Osteoblast (primary cell): ENCODE measurements around the gene RASGRF2. TPM values are rescaled to one million over a fixed set of nuclear protein-coding genes. Genes with fewer than 3 reads are reported as not detected.
A peak's percentile ranks its signal among the peaks of the same experiment; 100 is the strongest.

Experiments
- DNase-seq: peaks from one replicate; pipeline ENCODE4 v3.0.0; 2011; ENCODE audit warnings: low spot score, mixed read lengths; ENCODE audit not compliant: insufficient read length; ENCODE audit errors: missing footprints
- H2AFZ ChIP-seq: 2 replicates; pipeline ENCODE4 v1.6.0; 2011; ENCODE audit warnings: mild to moderate bottlenecking, low read length
- H3K27ac ChIP-seq: 2 replicates; pipeline ENCODE4 v1.5.1; 2011; ENCODE audit warnings: mild to moderate bottlenecking, low read depth, low read length, moderate library complexity
- H3K27me3 ChIP-seq: 2 replicates; pipeline ENCODE4 v1.6.0; 2012; ENCODE audit warnings: mild to moderate bottlenecking, control low read depth, inconsistent platforms, low read length, moderate library complexity; ENCODE audit not compliant: insufficient read depth
- H3K36me3 ChIP-seq: 2 replicates; pipeline ENCODE4 v1.5.1; 2011; ENCODE audit warnings: mild to moderate bottlenecking, low read length, control low read depth, moderate library complexity; ENCODE audit not compliant: insufficient read depth
- H3K4me1 ChIP-seq: 2 replicates; pipeline ENCODE4 v1.5.1; 2011; ENCODE audit warnings: mild to moderate bottlenecking, low read length, control low read depth, moderate library complexity; ENCODE audit not compliant: insufficient read depth
- H3K4me2 ChIP-seq: 2 replicates; pipeline ENCODE4 v1.6.0; 2011; ENCODE audit warnings: mild to moderate bottlenecking, low read length; ENCODE audit not compliant: insufficient read depth
- H3K4me3 ChIP-seq: fragments of 200-600 bp; sonication (generic); 3 replicates; pipeline ENCODE4 v1.5.1; 2012; ENCODE audit warnings: mild to moderate bottlenecking, low read length, inconsistent platforms; ENCODE audit not compliant: insufficient read depth
- H3K79me2 ChIP-seq: 2 replicates; pipeline ENCODE4 v1.6.0; 2012; ENCODE audit warnings: mild to moderate bottlenecking, low read length, control low read depth, inconsistent platforms; ENCODE audit not compliant: insufficient read depth
- H3K9me3 ChIP-seq: 2 replicates; pipeline ENCODE4 v1.5.1; 2011; ENCODE audit warnings: low read depth, low read length, control low read depth
- H4K20me1 ChIP-seq: 2 replicates; pipeline ENCODE4 v1.6.0; 2012; ENCODE audit warnings: mild to moderate bottlenecking, low read length, control low read depth; ENCODE audit not compliant: insufficient read depth
- total RNA-seq: library from RNA; depleted of rRNA; stranded (reverse); fragments of >200 nt; gene quantifications from 2 replicates; pipeline ENCODE4 v1.2.3, GENCODE V29; 2012
- TF ChIP-seq, protein P1 (sequence below): IDR thresholded peaks from 2 replicates; pipeline ENCODE4 v1.5.1; 2011; ENCODE audit warnings: mild to moderate bottlenecking, low read depth, low read length, moderate library complexity; ENCODE audit errors: extremely low read depth

Gene RASGRF2
- total RNA-seq, 1 donor, result under 0.01 TPM

DNA sequence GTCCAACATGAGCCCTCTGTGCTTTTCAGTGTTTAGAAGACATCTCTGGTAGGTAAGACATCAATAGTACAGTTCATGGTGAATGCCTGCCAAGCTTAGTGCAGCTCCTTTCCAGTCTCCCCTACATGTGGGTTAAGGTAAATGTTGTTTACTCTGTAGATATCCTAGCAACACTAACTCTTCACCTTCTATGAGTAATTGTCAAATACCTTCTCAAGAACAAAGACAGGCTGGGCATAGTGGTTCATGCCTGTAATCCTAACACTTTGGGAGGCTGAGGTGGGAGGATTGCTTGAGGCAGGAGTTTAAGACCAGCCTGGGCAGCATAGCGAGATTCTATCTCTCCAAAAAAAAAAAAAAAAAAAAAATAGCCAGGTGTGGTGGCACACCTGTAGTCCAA lies 18.7 kb upstream of the RASGRF2 start:
- Histone ChIP-seq H3K79me2 (no peaks in the 10 kb centered on the region), H3K4me2 (no peak overlapping the region), H3K9me3 (no peaks in the 10 kb centered on the region), H3K27ac (no peak overlapping the region), H3K27me3 (no peaks in the 10 kb centered on the region), H3K36me3 (no peaks in the 10 kb centered on the region), H3K4me1 (no peaks in the 10 kb centered on the region), H4K20me1 (no peaks in the 10 kb centered on the region), H2AFZ (no peak overlapping the region), H3K4me3 (no peak overlapping the region)
- TF ChIP-seq, protein P1, sequence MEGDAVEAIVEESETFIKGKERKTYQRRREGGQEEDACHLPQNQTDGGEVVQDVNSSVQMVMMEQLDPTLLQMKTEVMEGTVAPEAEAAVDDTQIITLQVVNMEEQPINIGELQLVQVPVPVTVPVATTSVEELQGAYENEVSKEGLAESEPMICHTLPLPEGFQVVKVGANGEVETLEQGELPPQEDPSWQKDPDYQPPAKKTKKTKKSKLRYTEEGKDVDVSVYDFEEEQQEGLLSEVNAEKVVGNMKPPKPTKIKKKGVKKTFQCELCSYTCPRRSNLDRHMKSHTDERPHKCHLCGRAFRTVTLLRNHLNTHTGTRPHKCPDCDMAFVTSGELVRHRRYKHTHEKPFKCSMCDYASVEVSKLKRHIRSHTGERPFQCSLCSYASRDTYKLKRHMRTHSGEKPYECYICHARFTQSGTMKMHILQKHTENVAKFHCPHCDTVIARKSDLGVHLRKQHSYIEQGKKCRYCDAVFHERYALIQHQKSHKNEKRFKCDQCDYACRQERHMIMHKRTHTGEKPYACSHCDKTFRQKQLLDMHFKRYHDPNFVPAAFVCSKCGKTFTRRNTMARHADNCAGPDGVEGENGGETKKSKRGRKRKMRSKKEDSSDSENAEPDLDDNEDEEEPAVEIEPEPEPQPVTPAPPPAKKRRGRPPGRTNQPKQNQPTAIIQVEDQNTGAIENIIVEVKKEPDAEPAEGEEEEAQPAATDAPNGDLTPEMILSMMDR, result no peak
- DNase-seq, result no peak

DNA sequence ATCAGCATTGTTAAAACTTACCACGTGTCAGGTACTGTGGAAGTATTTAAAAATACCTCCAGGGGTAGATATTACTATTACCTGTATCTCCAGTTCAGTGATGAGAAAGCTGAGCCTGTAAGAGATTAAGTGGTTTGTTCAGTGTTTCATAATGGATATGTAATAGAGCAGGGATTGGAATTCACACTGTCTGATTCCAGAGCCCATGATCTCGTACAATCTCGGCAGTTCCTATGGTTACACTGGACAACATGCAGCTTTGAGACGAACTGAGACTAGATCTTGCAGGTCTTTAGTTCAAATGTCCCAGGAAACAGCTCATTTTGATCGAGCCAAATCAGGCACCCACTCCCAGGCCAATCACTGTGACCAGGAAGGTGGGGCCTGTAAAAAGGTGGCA lies 8.8 kb upstream of the RASGRF2 start:
- no peak overlapping the region for H3K4me3 ChIP-seq
- H3K79me2 ChIP-seq, result no peaks in the 10 kb centered on the region
- H4K20me1 ChIP-seq, result no peaks in the 10 kb centered on the region
- H3K27ac ChIP-seq, result no peak overlapping the region
- H2AFZ ChIP-seq, result no peak overlapping the region
- no peaks in the 10 kb centered on the region for H3K36me3 ChIP-seq
- TF ChIP-seq, protein P1, result no peak
- no peak overlapping the region for H3K4me2 ChIP-seq
- H3K9me3 ChIP-seq, result no peaks in the 10 kb centered on the region
- no peak for DNase-seq
- H3K4me1 ChIP-seq, result no peaks in the 10 kb centered on the region
- H3K27me3 ChIP-seq, result peaks cover 19% of the 10 kb centered on the region

- TF ChIP-seq, protein P1, result no peak
- no peaks in the 10 kb centered on the region for H3K9me3 ChIP-seq
- no peaks in the 10 kb centered on the region for H3K36me3 ChIP-seq
- peaks cover 32% of the 10 kb centered on the region for H3K27me3 ChIP-seq
- no peaks in the 10 kb centered on the region for H3K4me1 ChIP-seq
- no peaks in the 10 kb centered on the region for H3K79me2 ChIP-seq
- DNase-seq, result no peak
- H4K20me1 ChIP-seq, result no peaks in the 10 kb centered on the region
- no peak overlapping the region for H3K4me3 ChIP-seq
- no peak overlapping the region for H2AFZ ChIP-seq
- no peak overlapping the region for H3K4me2 ChIP-seq
- H3K27ac ChIP-seq, result no peak overlapping the region
Measured at GRCh38 chr5:80953587-80953986, 6.6 kb upstream of the RASGRF2 start.

- H2AFZ ChIP-seq, result no peak overlapping the region
- no peaks in the 10 kb centered on the region for H3K36me3 ChIP-seq
- no peaks in the 10 kb centered on the region for H3K4me1 ChIP-seq
- no peak overlapping the region for H3K4me3 ChIP-seq
- peaks cover 43% of the 10 kb centered on the region for H3K27me3 ChIP-seq
- DNase-seq, result no peak
- no peak overlapping the region for H3K27ac ChIP-seq
- no peaks in the 10 kb centered on the region for H3K9me3 ChIP-seq
- H3K4me2 ChIP-seq, result peak overlapping the region; percentile 87
- no peaks in the 10 kb centered on the region for H4K20me1 ChIP-seq
- TF ChIP-seq, protein P1, result no peak
- H3K79me2 ChIP-seq, result no peaks in the 10 kb centered on the region
Measured at GRCh38 chr5:80955082-80955590, 5.0 kb upstream of the RASGRF2 start.
